HEK293T (cell line): ENCODE results near the gene GLB1L3.
A peak's percentile ranks its signal among the peaks of the same experiment; 100 is the strongest.

Experiments
- CTCF ChIA-PET: fragments of 350-600 bp; formaldehyde crosslinking; extraction: SDS; loops from one replicate; lab custom pipeline; 2021; ENCODE audit warnings: antibody characterized with exemption, inconsistent platforms; lab: Yijun Ruan, JAX
- POLR2A ChIA-PET: fragments of 350-600 bp; formaldehyde crosslinking; extraction: SDS; loops from one replicate; lab custom pipeline; 2020; ENCODE audit warnings: antibody characterized with exemption, inconsistent platforms; lab: Yijun Ruan, JAX
- DNase-seq: peaks from one replicate; pipeline ENCODE4 v3.0.0; 2012; ENCODE audit warnings: mixed read lengths; ENCODE audit errors: extremely low spot score
- ARNT ChIP-seq: fragments of 450-650 bp; IDR thresholded peaks from 2 replicates; pipeline ENCODE4 v1.6.1; 2017; ENCODE audit warnings: mild to moderate bottlenecking
- BHLHE40 ChIP-seq: fragments of 450-650 bp; IDR thresholded peaks from 2 replicates; pipeline ENCODE4 v1.6.1; 2016; ENCODE audit warnings: mild to moderate bottlenecking, moderate library complexity, borderline replicate concordance
- CTBP1 ChIP-seq: fragments of 450-650 bp; IDR thresholded peaks from 2 replicates; pipeline ENCODE4 v1.6.1; 2016; ENCODE audit warnings: borderline replicate concordance
- ELF4 ChIP-seq: fragments of 450-650 bp; IDR thresholded peaks from 2 replicates; pipeline ENCODE4 v1.6.1; 2017; ENCODE audit warnings: antibody characterized with exemption
- FOXA1 ChIP-seq: fragments of 450-650 bp; IDR thresholded peaks from 2 replicates; pipeline ENCODE4 v1.6.1; 2016; ENCODE audit warnings: mild to moderate bottlenecking
- FOXK2 ChIP-seq: fragments of 450-650 bp; IDR thresholded peaks from 2 replicates; pipeline ENCODE4 v1.6.1; 2016; ENCODE audit warnings: mild to moderate bottlenecking
- FOXM1 ChIP-seq: fragments of 450-650 bp; IDR thresholded peaks from 2 replicates; pipeline ENCODE4 v1.6.1; 2017; ENCODE audit warnings: mild to moderate bottlenecking, borderline replicate concordance
- HDGF ChIP-seq: fragments of 450-650 bp; IDR thresholded peaks from 2 replicates; pipeline ENCODE4 v1.6.1; 2017; ENCODE audit warnings: antibody characterized with exemption, borderline replicate concordance
- L3MBTL2 ChIP-seq: fragments of 450-650 bp; conservative IDR thresholded peaks from 2 replicates; pipeline ENCODE4 v1.6.1; 2016; ENCODE audit warnings: mild to moderate bottlenecking
- LEF1 ChIP-seq: fragments of 450-650 bp; IDR thresholded peaks from 2 replicates; pipeline ENCODE4 v1.6.1; 2017; ENCODE audit warnings: mild to moderate bottlenecking, borderline replicate concordance
- NFRKB ChIP-seq: fragments of 450-650 bp; IDR thresholded peaks from 2 replicates; pipeline ENCODE4 v1.6.1; 2016; ENCODE audit warnings: mild to moderate bottlenecking, moderate library complexity
- SP1 ChIP-seq: fragments of 450-650 bp; IDR thresholded peaks from 2 replicates; pipeline ENCODE4 v1.6.1; 2017
- SUZ12 ChIP-seq: fragments of 450-650 bp; IDR thresholded peaks from 2 replicates; pipeline ENCODE4 v1.6.1; 2016; ENCODE audit warnings: mild to moderate bottlenecking
- TARDBP ChIP-seq: fragments of 450-650 bp; IDR thresholded peaks from 2 replicates; pipeline ENCODE4 v1.6.1; 2016
- ZNF384 ChIP-seq: fragments of 450-650 bp; IDR thresholded peaks from 2 replicates; pipeline ENCODE4 v1.6.1; 2016
- TF ChIP-seq, protein P1 (sequence below): fragments of 450-650 bp; IDR thresholded peaks from 2 replicates; pipeline ENCODE4 v1.6.1; 2016

Gene GLB1L3

DNA sequence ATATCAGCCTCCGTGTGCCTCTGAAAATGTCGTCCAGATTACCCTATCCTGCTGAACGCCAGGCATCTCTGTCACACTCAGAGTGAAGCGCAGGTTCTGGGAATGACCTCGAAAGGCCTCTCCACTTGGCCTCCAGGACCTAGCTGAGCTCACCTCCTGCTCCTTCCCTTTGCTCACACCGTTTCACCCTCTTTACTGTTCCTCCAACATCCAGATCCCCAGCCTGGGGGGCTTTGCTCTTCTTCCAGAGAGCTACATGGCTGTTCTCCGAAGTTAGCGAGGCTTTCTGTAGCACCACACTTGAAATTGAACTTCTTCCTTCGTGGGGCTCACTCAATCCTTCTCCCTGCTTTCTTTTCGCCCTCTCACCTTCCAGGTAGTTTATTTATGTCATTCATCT lies 83.5 kb downstream of the GLB1L3 start:
- POLR2A ChIA-PET, result no interaction called here
- CTCF ChIA-PET, result interaction anchor here (1.0 kb wide), 1 partner anchor 368 kb away, joined by 3 read pairs; no protein-coding TSS in a partner anchor
- DNase-seq, result no peak
- no peak for TF ChIP-seq ARNT
- no peak for TF ChIP-seq SUZ12
- TF ChIP-seq ZNF384, result no peak
- no peak for TF ChIP-seq NFRKB
- no peak for TF ChIP-seq L3MBTL2
- no peak for TF ChIP-seq CTBP1
- no peak for TF ChIP-seq FOXM1
- no peak for TF ChIP-seq FOXA1
- TF ChIP-seq TARDBP, result no peak
- TF ChIP-seq SP1, result no peak
- no peak for TF ChIP-seq BHLHE40
- TF ChIP-seq HDGF, result no peak

- TF ChIP-seq HDGF (no peak), L3MBTL2 (peak; percentile 56)
- CTCF ChIA-PET, result interaction anchor here (1.0 kb wide), 1 partner anchor 367 kb away, joined by 3 read pairs; no protein-coding TSS in a partner anchor
- POLR2A ChIA-PET, result no interaction called here
- peak; percentile 94 for DNase-seq
Measured at GRCh38 chr11:134360050-134360835, 84.1 kb downstream of the GLB1L3 start.

- POLR2A ChIA-PET, result no interaction called here
- no peak for DNase-seq
- CTCF ChIA-PET, result no interaction called here
- TF ChIP-seq FOXK2, result no peak
- TF ChIP-seq SP1, result no peak
- no peak for TF ChIP-seq SUZ12
- no peak for TF ChIP-seq ARNT
- TF ChIP-seq FOXA1, result no peak
- TF ChIP-seq FOXM1, result no peak
- TF ChIP-seq, protein P1, sequence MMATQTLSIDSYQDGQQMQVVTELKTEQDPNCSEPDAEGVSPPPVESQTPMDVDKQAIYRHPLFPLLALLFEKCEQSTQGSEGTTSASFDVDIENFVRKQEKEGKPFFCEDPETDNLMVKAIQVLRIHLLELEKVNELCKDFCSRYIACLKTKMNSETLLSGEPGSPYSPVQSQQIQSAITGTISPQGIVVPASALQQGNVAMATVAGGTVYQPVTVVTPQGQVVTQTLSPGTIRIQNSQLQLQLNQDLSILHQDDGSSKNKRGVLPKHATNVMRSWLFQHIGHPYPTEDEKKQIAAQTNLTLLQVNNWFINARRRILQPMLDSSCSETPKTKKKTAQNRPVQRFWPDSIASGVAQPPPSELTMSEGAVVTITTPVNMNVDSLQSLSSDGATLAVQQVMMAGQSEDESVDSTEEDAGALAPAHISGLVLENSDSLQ, result no peak
- no peak for TF ChIP-seq ELF4
- no peak for TF ChIP-seq NFRKB
- no peak for TF ChIP-seq CTBP1
- TF ChIP-seq L3MBTL2, result no peak
- TF ChIP-seq ZNF384, result no peak
- no peak for TF ChIP-seq LEF1
- no peak for TF ChIP-seq TARDBP
- no peak for TF ChIP-seq BHLHE40
Measured at GRCh38 chr11:134361661-134362060, 85.5 kb downstream of the GLB1L3 start.

DNA sequence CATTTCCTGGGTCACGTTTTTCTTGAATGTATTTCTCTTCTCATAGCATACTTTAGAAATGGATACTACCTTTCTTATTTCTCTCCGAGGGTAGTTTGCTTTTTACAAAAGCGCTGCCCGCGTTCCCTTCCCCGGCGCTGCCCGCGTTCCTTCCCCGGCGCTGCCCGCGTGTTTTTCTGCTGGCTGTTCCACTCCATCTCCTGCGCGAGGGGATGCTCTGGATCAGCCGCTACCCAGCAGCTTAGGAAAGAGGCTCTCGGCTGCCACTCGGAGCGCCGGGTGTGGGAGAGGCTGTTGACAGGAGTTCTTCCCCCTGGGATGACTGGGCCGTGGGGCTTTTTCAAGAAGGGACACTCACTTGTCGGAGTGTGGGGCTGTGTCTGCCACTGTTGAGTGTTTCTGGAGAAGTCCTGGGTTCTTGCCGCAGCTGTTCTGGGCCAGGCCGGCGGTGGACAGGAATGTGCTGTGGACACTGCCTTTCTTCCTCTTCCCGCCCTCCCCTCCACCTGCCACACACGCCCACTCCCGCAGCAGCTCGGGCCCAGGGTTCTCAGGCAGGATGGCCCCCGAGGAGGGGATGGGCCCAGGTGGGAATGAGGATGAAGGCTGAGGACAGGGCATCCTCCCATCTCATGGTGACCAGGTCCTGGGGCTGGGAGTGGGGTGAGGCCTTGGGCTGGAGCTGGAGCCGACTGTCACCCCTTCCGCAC lies 86.2 kb downstream of the GLB1L3 start:
- no peak for DNase-seq
- TF ChIP-seq ELF4 (no peak), BHLHE40 (no peak), FOXK2 (no peak), CTBP1 (no peak), HDGF (no peak), NFRKB (no peak), SUZ12 (no peak), L3MBTL2 (no peak), FOXM1 (no peak), FOXA1 (no peak), ARNT (no peak), SP1 (no peak)
- TF ChIP-seq, protein P1, result no peak
- ChIA-PET CTCF (no interaction called here), POLR2A (no interaction called here)

GRCh38 chr11:134363161-134363560 lies 87.0 kb downstream of the GLB1L3 start:
- no peak for DNase-seq
- ChIA-PET CTCF (no interaction called here), POLR2A (no interaction called here)
- TF ChIP-seq SP1, result no peak
- TF ChIP-seq TARDBP, result no peak
- no peak for TF ChIP-seq LEF1
- TF ChIP-seq L3MBTL2, result no peak
- TF ChIP-seq, protein P1, result no peak
- no peak for TF ChIP-seq ARNT
- TF ChIP-seq ELF4, result no peak
- TF ChIP-seq NFRKB, result no peak
- no peak for TF ChIP-seq HDGF
- no peak for TF ChIP-seq BHLHE40
- no peak for TF ChIP-seq CTBP1
- no peak for TF ChIP-seq FOXK2
- no peak for TF ChIP-seq FOXA1
- TF ChIP-seq SUZ12, result no peak
- no peak for TF ChIP-seq FOXM1
- TF ChIP-seq ZNF384, result no peak

- TF ChIP-seq ELF4, result no peak
- TF ChIP-seq BHLHE40, result no peak
- TF ChIP-seq, protein P1, result no peak
- TF ChIP-seq LEF1, result no peak
- no peak for TF ChIP-seq FOXK2
- TF ChIP-seq NFRKB, result no peak
- no peak for TF ChIP-seq FOXA1
- TF ChIP-seq SUZ12, result no peak
- no peak for TF ChIP-seq SP1
- no peak for DNase-seq
- ChIA-PET POLR2A (no interaction called here), CTCF (no interaction called here)
Measured at GRCh38 chr11:134363592-134363991, 87.4 kb downstream of the GLB1L3 start.
